HG03280 (cell line): ENCODE data around the gene AMOT.

ENCODE experiments used
- ATAC-seq: cut with Tn5 transposase; IDR thresholded peaks from one replicate; pipeline ENCODE4 v1.9.1; 2021; ENCODE audit warnings: mild to moderate bottlenecking, moderate library complexity; ENCODE audit not compliant: unreplicated experiment

AMOT gene

DNA sequence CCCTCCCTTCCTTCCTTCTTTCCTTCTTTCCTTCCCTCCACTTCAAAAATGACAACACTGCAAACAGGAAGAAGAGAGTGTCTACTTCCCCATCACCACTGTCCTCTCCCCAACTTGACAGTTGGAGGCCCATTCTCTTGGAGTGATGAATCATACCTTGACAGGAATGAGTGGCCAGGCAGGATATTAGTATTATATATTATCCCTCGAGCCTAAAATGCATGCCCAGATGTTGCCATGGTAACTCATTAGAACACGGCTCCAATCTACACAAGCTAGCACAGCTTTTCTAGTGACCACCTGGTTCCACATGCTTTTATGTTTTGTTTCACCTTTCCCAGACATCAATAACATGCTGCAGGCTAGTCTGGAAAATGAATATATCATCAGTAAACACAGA is 89.6 kb downstream of the AMOT start:
- ATAC-seq = no peak

DNA sequence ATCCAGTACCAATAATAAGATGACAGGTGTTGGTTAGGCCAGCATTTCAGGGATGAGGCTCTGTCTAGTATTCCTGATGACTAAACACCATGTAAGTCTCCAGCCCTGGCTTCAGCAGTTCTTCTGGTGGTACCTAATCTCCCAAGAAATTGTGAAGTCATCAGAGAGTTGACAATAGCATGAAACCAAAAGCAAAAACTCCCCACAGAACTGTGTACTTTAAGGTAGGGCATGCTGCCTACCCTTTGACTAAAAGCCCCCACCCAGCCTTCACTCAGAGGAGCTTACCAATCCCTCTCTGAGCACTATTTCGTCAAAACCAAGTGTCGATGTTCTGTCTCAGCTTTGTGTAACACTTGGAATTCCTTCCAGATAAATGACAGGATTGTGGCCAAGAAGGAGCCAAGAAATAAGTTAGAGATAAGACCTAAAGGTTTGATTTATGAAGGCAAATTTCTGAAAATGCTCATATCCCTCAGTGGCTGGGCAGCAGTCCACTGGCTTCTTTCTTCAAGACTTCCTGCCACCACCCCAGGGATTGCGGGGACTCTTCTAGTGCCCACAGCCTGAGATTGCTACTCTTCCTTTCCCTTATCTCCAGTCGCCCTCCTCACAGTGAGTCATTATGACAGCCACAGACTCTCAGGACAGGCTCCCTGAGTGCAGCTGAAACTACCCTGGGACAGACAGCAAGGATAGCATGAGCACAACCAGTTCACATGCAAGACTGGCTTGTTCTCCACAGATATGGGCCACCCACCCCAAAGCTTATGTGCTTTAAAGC is 93.6 kb downstream of the AMOT start:
- no peak for ATAC-seq

DNA sequence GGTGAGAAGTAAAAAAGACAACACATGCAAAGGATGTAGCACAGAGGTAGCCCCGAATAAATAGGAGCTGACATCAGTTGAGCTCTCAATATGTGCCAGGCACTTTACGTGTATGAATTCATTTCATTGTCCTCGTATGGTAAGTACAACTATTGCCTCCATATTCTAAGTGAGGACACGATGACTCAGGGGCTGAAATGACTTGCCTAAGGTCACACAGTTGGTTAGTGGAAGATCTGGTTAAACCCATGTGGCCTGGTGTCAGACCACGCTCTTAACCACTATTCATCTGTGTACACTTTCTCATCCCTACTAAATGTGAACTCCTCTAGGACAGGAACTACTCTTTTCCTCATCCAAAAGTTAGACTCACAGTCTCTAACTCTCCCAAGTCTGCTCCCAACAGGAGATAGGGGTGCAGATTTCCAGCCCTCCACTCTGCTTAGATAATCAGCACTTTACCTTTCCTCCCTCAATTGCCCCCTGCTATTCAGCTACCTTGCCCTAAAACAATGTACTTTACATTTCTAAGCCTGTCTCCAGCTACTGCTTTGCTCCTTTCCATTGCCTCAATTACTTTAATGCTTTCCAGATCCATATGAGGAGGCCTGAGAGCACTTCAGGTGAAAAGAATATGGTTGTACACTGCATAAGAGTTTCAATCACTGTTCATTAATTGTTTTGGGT is 102.1 kb downstream of the AMOT start:
- ATAC-seq = peak; percentile 57

DNA sequence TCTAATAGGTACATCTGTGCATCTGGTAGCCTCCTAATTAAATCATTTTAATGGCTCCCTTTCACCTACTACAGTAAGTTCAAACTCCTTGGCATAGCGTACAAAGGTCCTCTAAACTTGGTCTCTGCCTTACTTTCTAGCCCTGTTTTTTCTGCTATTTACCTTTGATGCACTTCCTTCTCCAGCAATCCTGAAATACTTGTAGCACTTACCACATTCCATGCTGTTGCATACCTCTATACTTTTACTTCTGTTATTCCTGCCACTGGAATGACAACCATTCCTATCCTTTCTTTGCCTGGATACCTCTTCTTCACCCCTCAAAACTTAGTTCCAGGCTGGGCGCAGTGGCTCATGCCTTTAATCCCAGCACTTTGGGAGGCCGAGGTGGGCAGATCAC is 104.3 kb downstream of the AMOT start:
- ATAC-seq = no peak

DNA sequence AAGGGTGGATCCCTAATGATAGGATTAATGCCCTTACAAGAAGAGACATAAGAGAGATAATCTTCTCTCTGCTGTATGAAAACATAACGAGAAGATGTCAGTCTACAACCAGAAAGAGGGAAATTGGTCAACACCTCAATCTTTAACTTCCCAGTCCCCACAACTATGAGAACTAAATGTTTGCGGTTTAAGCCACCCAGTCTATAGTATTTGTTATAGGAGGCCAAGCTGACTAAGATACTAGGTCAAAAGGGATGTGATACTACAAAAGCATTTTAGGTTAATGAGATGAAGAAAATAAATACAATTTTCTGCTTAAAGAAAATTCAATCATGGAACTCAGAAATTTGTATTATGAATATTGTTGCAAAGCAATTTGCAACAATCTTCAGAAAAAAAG is 105.5 kb downstream of the AMOT start:
- ATAC-seq = no peak

DNA sequence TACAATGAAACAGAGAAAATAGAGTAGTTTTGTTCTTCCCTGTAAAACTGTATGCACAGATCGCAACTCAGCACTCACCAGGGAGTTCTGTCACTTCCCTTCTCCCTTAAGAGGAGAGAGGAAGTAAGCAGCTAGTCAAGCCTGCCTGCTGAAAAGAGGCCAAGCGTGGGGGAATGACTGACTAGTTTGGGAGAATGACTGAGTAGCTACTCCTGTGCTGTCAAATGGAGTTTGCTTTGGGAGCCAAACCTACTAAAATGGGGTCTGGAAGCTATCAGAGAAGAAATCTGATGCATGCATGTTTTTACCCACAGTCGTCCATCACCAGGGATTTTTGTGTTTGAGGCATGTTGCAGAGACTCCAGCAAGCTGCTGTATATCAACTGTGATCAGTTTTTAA is 106.3 kb downstream of the AMOT start:
- ATAC-seq = no peak

DNA sequence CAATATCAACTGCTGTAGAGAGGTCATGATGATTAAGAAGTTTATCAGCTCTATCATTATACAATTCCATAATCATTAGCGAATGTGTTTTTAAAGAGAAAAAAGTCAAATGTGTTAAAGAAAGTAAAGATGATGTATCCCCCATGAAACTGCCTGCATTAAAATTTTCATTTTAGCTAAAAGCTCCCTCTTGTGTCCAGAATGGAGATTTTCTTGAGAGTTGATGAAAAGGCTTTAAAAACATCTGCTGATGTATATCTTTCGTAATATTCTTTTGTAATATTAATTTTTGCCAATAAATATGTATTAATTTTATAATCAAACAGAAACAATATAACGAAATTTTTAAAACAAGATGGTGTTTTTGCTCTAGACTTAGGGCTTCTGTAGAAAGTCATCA is 108.8 kb downstream of the AMOT start:
- ATAC-seq = no peak
